GM21723 (cell line): Measurements from ENCODE around the gene PTPRB.

Experiments used
- ATAC-seq: cut with Tn5 transposase; IDR thresholded peaks from one replicate; pipeline ENCODE4 v1.9.1; 2021; ENCODE audit warnings: mild to moderate bottlenecking, moderate library complexity; ENCODE audit not compliant: unreplicated experiment

Gene PTPRB

GRCh38 chr12:70637303-70638085, at the start of gene PTPRB:
PTPRB (minus strand) TSS chr12:70637429; CDS start chr12:70637395, 34 bp downstream.
- no peak for ATAC-seq

DNA sequence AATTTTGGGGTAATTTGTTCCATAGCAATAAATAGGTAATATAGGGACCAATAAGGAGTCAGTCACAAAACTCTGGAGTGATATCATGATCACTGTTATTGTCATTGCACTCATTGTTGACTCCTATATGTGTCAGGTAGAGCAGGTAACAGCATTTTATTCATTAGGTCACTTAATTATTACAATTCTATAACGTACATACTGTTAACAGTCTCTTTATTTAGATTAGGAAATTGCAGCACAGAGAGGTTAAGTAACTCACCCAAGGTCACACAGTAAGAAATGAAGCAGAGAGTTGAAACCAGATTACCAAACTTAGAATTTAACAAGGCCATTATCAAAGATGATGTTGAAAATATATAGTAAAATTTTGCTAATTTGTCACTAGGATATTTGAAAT, 49.7 kb upstream of the PTPRB start:
- ATAC-seq = no peak

DNA sequence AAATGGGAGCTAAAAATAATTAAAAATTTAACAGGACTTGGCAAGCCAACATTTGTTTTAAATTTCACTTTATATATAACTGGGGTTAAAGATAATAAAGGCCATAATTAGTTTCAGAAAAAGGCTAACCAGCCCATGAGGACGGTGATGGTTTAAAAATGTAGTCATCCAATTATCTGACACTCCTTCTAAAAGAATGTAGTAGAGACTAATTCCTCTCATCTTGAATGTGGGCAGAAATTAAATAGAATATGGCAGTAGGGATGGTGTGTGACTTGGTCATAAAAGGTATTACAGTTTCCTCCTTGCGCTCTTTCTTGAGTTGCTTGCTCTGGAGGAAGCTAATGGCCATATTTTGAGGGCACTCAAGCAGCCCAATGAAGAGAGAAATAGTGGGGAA, 49.1 kb upstream of the PTPRB start:
- no peak for ATAC-seq

DNA sequence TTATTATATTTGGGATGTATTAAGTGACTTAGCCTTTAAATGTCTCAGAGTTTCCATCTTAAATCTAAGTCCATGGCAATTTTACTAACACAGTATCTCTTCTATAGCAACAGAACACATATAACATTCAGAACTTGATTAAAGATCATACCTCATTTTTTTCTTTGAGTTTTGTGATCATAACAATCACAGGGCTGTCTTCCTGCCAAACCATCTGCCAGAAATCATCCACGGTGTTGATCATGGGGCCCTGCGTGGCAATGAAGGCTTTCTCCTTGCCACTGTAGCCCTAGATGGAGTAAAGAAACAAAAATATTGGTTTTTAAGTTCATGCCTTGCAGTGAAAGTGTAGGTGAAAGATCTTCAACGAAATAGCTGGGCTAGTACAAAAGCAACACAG, 46.7 kb upstream of the PTPRB start:
- ATAC-seq = no peak

- ATAC-seq = no peak
Observed at GRCh38 chr12:70671698-70672097, 34.5 kb upstream of the PTPRB start.

DNA sequence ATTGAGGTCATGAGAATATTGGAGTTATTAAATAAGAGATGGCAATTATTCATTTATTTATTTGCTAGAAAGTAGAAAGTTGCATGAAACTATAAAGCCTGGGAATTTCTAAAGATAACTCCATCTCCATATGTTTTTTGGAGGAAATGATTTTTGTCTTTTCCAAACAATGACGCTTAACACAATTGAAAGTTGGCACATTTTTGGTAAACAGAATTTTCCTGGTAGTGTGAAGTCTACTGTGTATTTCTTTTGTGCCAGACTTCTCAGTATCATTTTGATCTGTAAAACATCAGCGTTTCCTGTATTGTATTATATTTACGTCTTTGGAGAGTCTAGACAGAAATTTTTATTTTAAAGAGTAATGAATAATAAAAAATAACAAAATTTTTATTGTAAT, 33.7 kb upstream of the PTPRB start:
- no peak for ATAC-seq

DNA sequence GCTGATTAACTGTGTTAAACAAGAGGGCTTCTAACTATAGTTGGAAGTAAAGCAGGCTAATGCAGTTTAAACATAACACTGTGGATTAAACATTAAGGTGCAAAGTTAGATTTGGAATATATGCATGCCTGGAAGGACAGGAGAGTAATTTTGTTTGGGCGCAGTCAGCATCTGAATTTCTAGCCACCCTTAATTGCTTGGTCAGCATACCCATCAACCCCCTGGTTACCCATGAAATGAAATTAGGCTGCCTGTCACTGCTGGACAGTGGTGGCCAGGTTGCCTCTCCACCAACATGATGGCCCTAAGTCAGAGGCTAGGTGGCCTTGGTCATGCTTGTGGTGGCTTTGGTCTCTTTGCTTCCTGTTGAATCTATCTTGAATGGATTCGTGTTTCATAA, 30.0 kb upstream of the PTPRB start:
- no peak for ATAC-seq

DNA sequence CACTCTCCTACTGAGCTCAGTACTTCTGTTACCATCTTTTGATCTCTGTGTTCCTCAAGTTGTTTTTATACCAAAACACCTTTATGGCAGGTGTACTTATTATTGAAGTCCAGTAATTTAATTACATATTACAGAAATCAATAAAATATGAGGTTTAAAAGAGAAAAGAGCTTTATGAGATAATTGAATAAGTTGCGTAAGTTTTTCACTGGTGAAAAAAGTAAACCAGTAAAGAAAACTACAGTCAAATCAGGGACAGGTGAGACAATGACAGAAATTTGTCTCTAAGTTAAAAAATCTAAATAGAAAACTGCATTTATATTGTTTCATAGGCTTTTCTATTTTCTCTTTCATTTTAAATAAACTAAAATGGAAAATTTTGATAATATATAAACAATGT, 29.1 kb upstream of the PTPRB start:
- no peak for ATAC-seq

DNA sequence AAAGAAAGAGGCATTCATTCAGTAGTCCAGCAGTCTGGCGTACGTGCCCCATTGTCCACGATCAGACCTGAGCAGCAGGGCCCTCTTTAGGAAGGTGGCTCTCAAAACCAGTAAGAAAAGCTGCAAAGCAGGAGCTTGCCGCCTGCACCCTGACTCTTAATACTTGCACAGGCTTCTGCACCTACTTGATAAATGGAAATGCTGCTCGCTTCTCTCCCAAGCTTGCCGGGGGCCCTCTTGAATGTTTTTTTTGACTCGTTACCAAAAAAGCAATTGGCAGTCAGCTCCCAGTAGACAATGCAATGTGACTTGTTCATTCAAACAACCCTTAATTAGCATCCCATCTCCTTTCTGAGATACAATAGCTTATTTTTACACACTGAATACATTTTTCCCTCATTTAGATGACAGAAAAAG, 27.2 kb upstream of the PTPRB start:
- no peak for ATAC-seq

DNA sequence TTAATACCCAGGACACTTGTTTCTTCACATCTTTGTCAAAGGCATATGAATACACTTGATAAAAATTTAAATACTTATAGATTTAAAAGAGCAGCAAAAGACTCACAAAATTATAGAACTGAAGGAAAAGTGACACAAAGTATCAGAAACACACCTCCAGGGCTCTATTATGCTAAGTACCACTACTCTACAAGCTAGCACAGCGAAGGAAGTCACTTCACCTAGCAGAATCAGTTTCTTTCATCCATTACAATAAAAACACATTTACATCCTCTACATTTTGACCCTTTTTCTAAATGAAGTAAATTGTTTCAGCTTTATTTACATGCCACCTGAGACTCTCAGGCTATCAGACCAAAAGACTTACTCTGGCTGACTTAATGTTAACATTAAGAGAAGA, 26.6 kb upstream of the PTPRB start:
- ATAC-seq = no peak

GRCh38 chr12:70661466-70662161, 24.4 kb upstream of the PTPRB start:
- no peak for ATAC-seq

- ATAC-seq = no peak
Observed at GRCh38 chr12:70660620-70661219, 23.5 kb upstream of the PTPRB start.

GRCh38 chr12:70660002-70660604, 22.9 kb upstream of the PTPRB start:
- no peak for ATAC-seq

GRCh38 chr12:70659077-70659606, 21.9 kb upstream of the PTPRB start:
- no peak for ATAC-seq

DNA sequence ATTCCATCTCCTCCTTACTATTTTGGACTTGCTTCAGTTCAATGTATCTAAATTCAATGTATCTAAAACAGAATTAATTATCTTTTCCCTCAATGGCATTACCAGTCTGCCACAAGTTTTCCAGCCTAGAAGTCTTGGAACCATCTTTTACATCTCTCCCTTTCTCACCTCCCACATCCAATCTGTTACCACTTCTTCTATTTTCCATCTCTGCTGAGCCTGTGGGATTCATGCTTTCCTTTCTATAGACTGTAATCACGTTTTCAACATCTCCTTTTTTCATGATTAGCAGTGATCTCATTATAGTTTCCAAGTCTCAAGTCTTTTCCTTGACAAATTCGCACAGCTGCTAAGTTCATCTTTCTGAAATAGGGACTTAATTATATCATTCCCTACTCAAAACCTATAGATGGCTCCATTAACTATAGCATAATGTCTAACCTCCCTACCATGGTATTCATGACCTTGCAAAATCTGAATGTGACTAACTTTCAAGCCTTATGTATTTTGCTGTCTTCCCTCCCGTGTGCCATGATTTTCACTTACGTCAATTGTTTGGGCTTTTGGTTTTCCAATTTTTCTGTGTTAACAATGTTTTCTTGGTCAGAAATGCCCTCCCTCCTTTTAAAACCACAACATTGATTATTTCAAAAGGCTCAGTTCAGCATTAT, 20.5 kb upstream of the PTPRB start:
- ATAC-seq = no peak

GRCh38 chr12:70652451-70652850, 15.2 kb upstream of the PTPRB start:
- no peak for ATAC-seq

GRCh38 chr12:70648831-70649230, 11.6 kb upstream of the PTPRB start:
- no peak for ATAC-seq

DNA sequence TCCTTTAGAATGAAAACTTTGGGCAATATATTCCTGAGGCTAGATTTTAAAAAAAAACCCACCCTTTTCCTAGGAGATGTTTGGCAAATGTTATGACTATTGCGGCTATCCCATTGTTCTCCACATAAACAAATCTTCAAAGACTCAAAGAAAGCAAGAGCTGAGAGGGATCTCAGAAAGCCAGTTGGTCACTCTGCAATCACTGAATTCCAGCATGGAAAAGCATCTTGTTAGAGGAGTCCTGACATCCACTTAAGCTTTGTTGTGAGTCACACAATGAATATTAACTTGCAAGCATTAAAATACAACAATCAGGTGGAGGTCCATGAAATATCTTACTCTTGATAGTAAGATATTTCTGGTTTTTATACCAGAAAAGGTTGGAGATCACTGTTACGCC, 11.0 kb upstream of the PTPRB start:
- ATAC-seq = no peak

- ATAC-seq = no peak
Observed at GRCh38 chr12:70646850-70647249, 9.6 kb upstream of the PTPRB start.

GRCh38 chr12:70645494-70646317, 8.5 kb upstream of the PTPRB start:
- no peak for ATAC-seq
